Lung (tissue), 12 donors: ENCODE measurements around the gene UPF3A. TPM values are rescaled to one million over a fixed set of nuclear protein-coding genes. Genes with fewer than 3 reads are reported as not detected.

Experiments
- ATAC-seq: fragments of 200-7000 bp; cut with Tn5 transposase; one replicate; pipeline ENCODE4 v1.9.1; 2020; ENCODE audit warnings: moderate number of reproducible peaks; ENCODE audit not compliant: insufficient read depth, low FRiP score
- DNase-seq, 3 donors: peaks; one replicate each; pipeline ENCODE4 v3.0.0-alpha.2; 2013 to 2017
- H3K27ac ChIP-seq, 2 donors: one replicate each; pipeline ENCODE4 v1.5.1; 2013; ENCODE audit warnings: mild to moderate bottlenecking in 2 of 2, moderate library complexity in 2 of 2, control low read depth in 1 of 2, inconsistent platforms in 1 of 2, low read depth in 1 of 2, low read length in 1 of 2
- H3K27me3 ChIP-seq, 3 donors: one replicate each; pipeline ENCODE4 v1.5.1; 2013; ENCODE audit warnings: low read length in 2 of 3; ENCODE audit not compliant: control insufficient read depth in 3 of 3, insufficient read depth in 3 of 3
- H3K36me3 ChIP-seq, 4 donors: one replicate each; pipeline ENCODE4 v1.5.1; 2013; ENCODE audit warnings: low read length in 4 of 4, mild to moderate bottlenecking in 1 of 4, moderate library complexity in 1 of 4; ENCODE audit not compliant: control insufficient read depth in 4 of 4, insufficient read depth in 4 of 4
- H3K4me1 ChIP-seq, 5 donors: one replicate each; pipeline ENCODE4 v1.5.1; 2013; ENCODE audit warnings: low read length in 5 of 5, mild to moderate bottlenecking in 2 of 5, moderate library complexity in 1 of 5; ENCODE audit not compliant: control insufficient read depth in 5 of 5, insufficient read depth in 5 of 5
- H3K4me3 ChIP-seq: one replicate; pipeline ENCODE4 v1.5.1; 2013; ENCODE audit warnings: mild to moderate bottlenecking, control low read depth, moderate library complexity
- H3K9ac ChIP-seq, 2 donors: one replicate each; pipeline ENCODE4 v1.5.1; 2013; ENCODE audit warnings: low read length in 2 of 2, control low read depth in 1 of 2; ENCODE audit not compliant: insufficient read depth in 1 of 2
- H3K9me3 ChIP-seq, 4 donors: one replicate each; pipeline ENCODE4 v1.5.1; 2013; ENCODE audit warnings: low read length in 3 of 4, mild to moderate bottlenecking in 1 of 4, moderate library complexity in 1 of 4; ENCODE audit not compliant: control insufficient read depth in 4 of 4, insufficient read depth in 3 of 4
- WGBS, 2 donors: extraction: QIAGEN DNeasy Blood & Tissue Kit; methylation state at CpG; one replicate each; pipeline ENCODE4 v1.1.7; 2013; 5-methylcytosine and 5-hydroxymethylcytosine counted together
- polyA plus RNA-seq, 2 donors: library from polyadenylated mRNA; stranded (reverse); fragments of 200-250 nt; gene quantifications; one replicate each; pipeline ENCODE4 v1.2.1, GENCODE V29; 2013
- total RNA-seq, 2 donors: library from RNA; depleted of rRNA in 1 of 2; stranded (reverse); fragments of >200 nt in 1 of 2; gene quantifications; one replicate each; pipeline ENCODE4 v1.2.1, GENCODE V29; 2014 to 2021
- TF ChIP-seq, protein P1 (sequence below): IDR thresholded peaks from 2 replicates; pipeline ENCODE4 v1.5.1; 2012; ENCODE audit warnings: mild to moderate bottlenecking; ENCODE audit errors: control extremely low read depth, extremely low read depth
- donor health status: control.
- donor health status: control.
- donor health status: Bipolar disorder and iron deficiency.
- donor health status: healthy.
- donor health status: DM: yes; HTN: yes; CAD: no.

UPF3A gene
- total and polyA plus RNA-seq, 4 donors = 31.3 to 57.1 (median 42.3) TPM

DNA sequence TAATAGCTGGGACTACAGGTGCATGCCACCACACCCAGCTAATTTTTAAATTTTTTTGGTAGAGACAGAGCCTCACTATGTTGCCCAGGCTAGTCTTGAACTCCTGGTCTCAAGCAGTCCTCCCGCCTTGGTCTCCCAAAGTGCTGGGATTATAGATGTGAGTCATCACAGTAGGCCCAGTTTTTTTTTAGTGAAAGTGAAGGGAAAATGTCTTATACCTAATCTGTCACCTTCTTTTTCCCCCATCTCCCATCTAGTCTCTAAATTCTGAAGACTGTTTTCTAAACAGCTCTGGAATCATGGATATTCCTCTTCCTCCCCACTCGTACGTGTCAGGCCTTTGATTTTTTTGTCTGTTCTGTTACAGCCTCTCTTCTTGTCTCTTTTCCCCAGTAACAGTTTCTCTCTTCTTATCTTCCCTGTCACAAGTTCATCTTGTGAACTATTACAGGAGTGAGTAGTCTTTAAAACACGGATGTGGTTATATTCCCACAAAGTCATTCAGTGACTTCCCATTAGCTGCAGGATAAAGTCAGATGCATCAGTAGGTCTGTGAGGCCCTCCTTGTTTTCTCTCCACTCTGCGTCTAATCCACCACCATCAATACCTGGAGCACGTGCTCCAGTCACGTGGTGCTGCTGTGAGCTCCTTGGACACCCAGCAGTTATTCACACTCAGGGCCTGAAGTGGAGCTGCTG lies 43.8 kb upstream of the UPF3A start:
- no peak overlapping the region for H3K9ac ChIP-seq
- TF ChIP-seq, protein P1, sequence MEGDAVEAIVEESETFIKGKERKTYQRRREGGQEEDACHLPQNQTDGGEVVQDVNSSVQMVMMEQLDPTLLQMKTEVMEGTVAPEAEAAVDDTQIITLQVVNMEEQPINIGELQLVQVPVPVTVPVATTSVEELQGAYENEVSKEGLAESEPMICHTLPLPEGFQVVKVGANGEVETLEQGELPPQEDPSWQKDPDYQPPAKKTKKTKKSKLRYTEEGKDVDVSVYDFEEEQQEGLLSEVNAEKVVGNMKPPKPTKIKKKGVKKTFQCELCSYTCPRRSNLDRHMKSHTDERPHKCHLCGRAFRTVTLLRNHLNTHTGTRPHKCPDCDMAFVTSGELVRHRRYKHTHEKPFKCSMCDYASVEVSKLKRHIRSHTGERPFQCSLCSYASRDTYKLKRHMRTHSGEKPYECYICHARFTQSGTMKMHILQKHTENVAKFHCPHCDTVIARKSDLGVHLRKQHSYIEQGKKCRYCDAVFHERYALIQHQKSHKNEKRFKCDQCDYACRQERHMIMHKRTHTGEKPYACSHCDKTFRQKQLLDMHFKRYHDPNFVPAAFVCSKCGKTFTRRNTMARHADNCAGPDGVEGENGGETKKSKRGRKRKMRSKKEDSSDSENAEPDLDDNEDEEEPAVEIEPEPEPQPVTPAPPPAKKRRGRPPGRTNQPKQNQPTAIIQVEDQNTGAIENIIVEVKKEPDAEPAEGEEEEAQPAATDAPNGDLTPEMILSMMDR = no peak
- H3K27me3 ChIP-seq = peaks cover 0 to 2% (median 0%) of the 10 kb centered on the region in 3 donors
- ATAC-seq = no peak
- no peak overlapping the region for H3K4me3 ChIP-seq
- H3K27ac ChIP-seq = no peak overlapping the region
- 92 to 96% methylated on average over 7 of the region's 7 CpGs for WGBS, 2 donors
- H3K9me3 ChIP-seq = no peaks in the 10 kb centered on the region
- peaks cover 25 to 39% (median 29%) of the 10 kb centered on the region in 4 donors for H3K36me3 ChIP-seq
- DNase-seq = no peak
- H3K4me1 ChIP-seq = peaks cover 3 to 8% (median 5%) of the 10 kb centered on the region in 5 donors

GRCh38 chr13:114241918-114242317 lies 39.5 kb upstream of the UPF3A start:
- H3K4me1 ChIP-seq = no peaks in the 10 kb centered on the region
- 94 to 96% methylated on average over 6 of the region's 6 CpGs for WGBS, 2 donors
- no peak overlapping the region for H3K27ac ChIP-seq
- ATAC-seq = no peak
- TF ChIP-seq, protein P1 = no peak
- DNase-seq = no peak
- H3K27me3 ChIP-seq = no peaks in the 10 kb centered on the region
- no peak overlapping the region for H3K4me3 ChIP-seq
- no peak overlapping the region for H3K9ac ChIP-seq
- no peaks in the 10 kb centered on the region for H3K9me3 ChIP-seq
- peaks cover 39 to 78% (median 51%) of the 10 kb centered on the region in 4 donors for H3K36me3 ChIP-seq

- 94 to 98% methylated on average over 3 of the region's 3 CpGs for WGBS, 2 donors
- no peak overlapping the region for H3K27ac ChIP-seq
- peaks cover 36 to 80% (median 52%) of the 10 kb centered on the region in 4 donors for H3K36me3 ChIP-seq
- H3K9ac ChIP-seq = no peak overlapping the region
- H3K4me1 ChIP-seq = no peaks in the 10 kb centered on the region
- ATAC-seq (no peak), DNase-seq (no peak)
- TF ChIP-seq, protein P1 = no peak
- no peaks in the 10 kb centered on the region for H3K9me3 ChIP-seq
- no peak overlapping the region for H3K4me3 ChIP-seq
- no peaks in the 10 kb centered on the region for H3K27me3 ChIP-seq
These were observed 37.4 kb upstream of the UPF3A start for GRCh38 chr13:114243971-114244370.
